Measurements from ENCODE around the gene POLR3E.

DNA sequence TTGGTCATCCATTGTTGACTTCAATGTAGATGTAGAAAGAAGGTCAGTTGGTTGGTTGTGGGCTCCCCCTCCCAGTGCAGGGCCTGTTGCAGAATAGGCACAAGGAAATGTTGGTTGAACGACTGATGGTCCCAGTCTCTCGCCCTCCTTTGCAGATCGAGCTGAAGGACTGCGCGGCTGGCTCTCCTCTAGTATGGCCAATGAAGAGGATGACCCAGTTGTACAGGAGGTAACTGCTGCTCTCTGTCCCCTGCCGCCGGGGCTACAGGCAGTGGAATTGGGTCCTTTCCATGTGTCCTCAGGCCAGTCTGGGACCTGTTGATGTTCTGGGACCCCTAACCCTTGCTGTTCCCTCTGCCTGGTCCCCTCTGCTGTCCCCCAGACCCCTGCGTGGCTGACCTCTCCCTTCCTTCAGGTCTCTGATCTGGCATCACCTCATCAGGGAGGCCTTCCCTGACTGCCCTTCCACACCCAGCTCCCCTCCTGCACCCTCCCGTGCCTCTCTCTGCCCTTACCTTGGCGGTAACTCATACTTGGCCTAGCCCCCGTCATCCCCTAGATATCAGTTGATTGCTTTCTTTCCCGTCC is 5.7 kb downstream of the POLR3E start:
- TF ChIP-seq, protein P1, sequence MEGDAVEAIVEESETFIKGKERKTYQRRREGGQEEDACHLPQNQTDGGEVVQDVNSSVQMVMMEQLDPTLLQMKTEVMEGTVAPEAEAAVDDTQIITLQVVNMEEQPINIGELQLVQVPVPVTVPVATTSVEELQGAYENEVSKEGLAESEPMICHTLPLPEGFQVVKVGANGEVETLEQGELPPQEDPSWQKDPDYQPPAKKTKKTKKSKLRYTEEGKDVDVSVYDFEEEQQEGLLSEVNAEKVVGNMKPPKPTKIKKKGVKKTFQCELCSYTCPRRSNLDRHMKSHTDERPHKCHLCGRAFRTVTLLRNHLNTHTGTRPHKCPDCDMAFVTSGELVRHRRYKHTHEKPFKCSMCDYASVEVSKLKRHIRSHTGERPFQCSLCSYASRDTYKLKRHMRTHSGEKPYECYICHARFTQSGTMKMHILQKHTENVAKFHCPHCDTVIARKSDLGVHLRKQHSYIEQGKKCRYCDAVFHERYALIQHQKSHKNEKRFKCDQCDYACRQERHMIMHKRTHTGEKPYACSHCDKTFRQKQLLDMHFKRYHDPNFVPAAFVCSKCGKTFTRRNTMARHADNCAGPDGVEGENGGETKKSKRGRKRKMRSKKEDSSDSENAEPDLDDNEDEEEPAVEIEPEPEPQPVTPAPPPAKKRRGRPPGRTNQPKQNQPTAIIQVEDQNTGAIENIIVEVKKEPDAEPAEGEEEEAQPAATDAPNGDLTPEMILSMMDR (IDR thresholded peaks at IDR 0.05; ENCODE audit: extremely low read depth in 1 of 2, insufficient read depth in 1 of 2, low read depth in 1 of 2, low read length in 2 of 2) = no peak
- TF ChIP-seq EZH2 (IDR thresholded peaks at IDR 0.05; ENCODE audit: borderline replicate concordance, low read depth, low read length, severe bottlenecking) (no peak), POLR2A (IDR thresholded peaks at IDR 0.05; ENCODE audit: low read depth, low read length) (no peak), POLR2AphosphoS5 (IDR thresholded peaks at IDR 0.05; ENCODE audit: insufficient read depth, low read depth, low read length) (no peak), JUN (IDR thresholded peaks at IDR 0.05; ENCODE audit: borderline replicate concordance, insufficient read depth, insufficient read length, low read depth) (no peak)
- TF ChIP-seq, protein P2, sequence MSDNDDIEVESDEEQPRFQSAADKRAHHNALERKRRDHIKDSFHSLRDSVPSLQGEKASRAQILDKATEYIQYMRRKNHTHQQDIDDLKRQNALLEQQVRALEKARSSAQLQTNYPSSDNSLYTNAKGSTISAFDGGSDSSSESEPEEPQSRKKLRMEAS (IDR thresholded peaks at IDR 0.05; ENCODE audit: insufficient read depth, insufficient read length) = no peak
